GM12875 (cell line): Measurements from ENCODE around the gene DRD4.

Source experiments
- H3K4me3 ChIP-seq: one replicate; pipeline ENCODE4 v1.5.1; 2011; ENCODE audit warnings: low read depth, low read length, control low read depth
- CTCF ChIP-seq: IDR thresholded peaks from 2 replicates; pipeline ENCODE4 v1.5.1; 2011; ENCODE audit warnings: low read depth, mild to moderate bottlenecking, control low read depth, inconsistent platforms, low read length, moderate library complexity, borderline replicate concordance; ENCODE audit not compliant: insufficient read depth

The DRD4 gene

GRCh38 chr11:610146-610801, 26.8 kb upstream of the DRD4 start:
- no peak for TF ChIP-seq CTCF
- no peak overlapping the region for H3K4me3 ChIP-seq

- TF ChIP-seq CTCF, result no peak
- no peak overlapping the region for H3K4me3 ChIP-seq
These were observed 25.8 kb upstream of the DRD4 start for GRCh38 chr11:611001-611996.

GRCh38 chr11:612201-612960, 24.7 kb upstream of the DRD4 start:
- no peak overlapping the region for H3K4me3 ChIP-seq
- peak; percentile 27; the same call in 1 of the 2 replicates for TF ChIP-seq CTCF

- no peak for TF ChIP-seq CTCF
- no peak overlapping the region for H3K4me3 ChIP-seq
These were observed 24.1 kb upstream of the DRD4 start for GRCh38 chr11:612961-613300.

GRCh38 chr11:613369-613968, 23.6 kb upstream of the DRD4 start:
- no peak for TF ChIP-seq CTCF
- no peak overlapping the region for H3K4me3 ChIP-seq

GRCh38 chr11:614021-614622, 22.9 kb upstream of the DRD4 start:
- H3K4me3 ChIP-seq, result peak overlapping the region; percentile 96
- TF ChIP-seq CTCF, result no peak
